Chondrocyte (in vitro differentiated cells): ENCODE measurements around the gene SMPD2. TPM values are rescaled to one million over a fixed set of nuclear protein-coding genes. Genes with fewer than 3 reads are reported as not detected.
A peak's percentile ranks its signal among the peaks of the same experiment; 100 is the strongest.

ENCODE experiments used
- DNase-seq: peaks from one replicate; pipeline ENCODE4 v3.0.0; 2021; ENCODE audit warnings: mixed read lengths, low spot score
- H3K27ac Mint-ChIP-seq: one replicate; pipeline ENCODE4 v1.8.0; 2021; ENCODE audit warnings: mild to moderate bottlenecking, moderate library complexity, mixed read lengths; ENCODE audit not compliant: unreplicated experiment
- H3K27me3 Mint-ChIP-seq: 2 replicates; pipeline ENCODE4 v1.8.0; 2021; ENCODE audit warnings: low read depth, mixed read lengths
- H3K36me3 Mint-ChIP-seq: 2 replicates; pipeline ENCODE4 v1.8.0; 2021; ENCODE audit warnings: low read depth, mixed read lengths
- H3K4me1 Mint-ChIP-seq: 2 replicates; pipeline ENCODE4 v1.8.0; 2021; ENCODE audit warnings: low read depth, mild to moderate bottlenecking, mixed read lengths
- H3K4me3 Mint-ChIP-seq: one replicate; pipeline ENCODE4 v1.8.0; 2021; ENCODE audit warnings: mild to moderate bottlenecking, moderate library complexity, mixed read lengths; ENCODE audit not compliant: unreplicated experiment
- H3K9me3 Mint-ChIP-seq: 2 replicates; pipeline ENCODE4 v1.8.0; 2021; ENCODE audit warnings: low read depth, mixed read lengths
- total RNA-seq: library from RNA; stranded (reverse); gene quantifications from 3 replicates; pipeline ENCODE4 v1.2.1, GENCODE V29; 2021
- TF ChIP-seq, protein P1 (sequence below): fragments of 200-600 bp; sonication (generic); IDR thresholded peaks from 2 replicates; pipeline ENCODE4 v1.5.0; 2021; ENCODE audit warnings: antibody characterized with exemption, mild to moderate bottlenecking, moderate library complexity

The SMPD2 gene
- total RNA-seq, 1 donor from 2014 or later: 5.6 TPM

DNA sequence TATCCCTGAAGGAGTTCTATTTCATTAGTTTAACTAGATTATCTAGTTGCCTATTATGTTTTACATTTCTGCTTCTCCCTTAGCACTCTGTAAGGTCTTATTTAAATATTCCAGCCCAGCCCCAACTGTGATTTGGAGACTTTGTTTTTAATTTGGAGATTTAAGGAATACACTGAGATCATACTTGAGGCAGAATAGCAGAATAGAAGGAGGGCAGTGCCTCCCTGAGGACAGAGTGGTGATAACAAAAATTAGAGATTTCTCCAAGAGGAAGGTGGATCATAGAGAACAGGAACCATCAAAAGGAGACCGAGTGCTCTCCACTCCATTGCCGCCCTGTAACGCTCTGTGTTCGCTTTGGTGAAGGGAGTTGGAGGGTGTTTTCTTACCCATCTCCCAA, 43.5 kb upstream of the SMPD2 start:
- Mint-ChIP-seq H3K27ac (no peak overlapping the region), H3K9me3 (no peaks in the 10 kb centered on the region), H3K27me3 (peaks cover 2% of the 10 kb centered on the region), H3K4me1 (no peaks in the 10 kb centered on the region), H3K4me3 (no peak overlapping the region), H3K36me3 (peaks cover 1% of the 10 kb centered on the region)
- TF ChIP-seq, protein P1, sequence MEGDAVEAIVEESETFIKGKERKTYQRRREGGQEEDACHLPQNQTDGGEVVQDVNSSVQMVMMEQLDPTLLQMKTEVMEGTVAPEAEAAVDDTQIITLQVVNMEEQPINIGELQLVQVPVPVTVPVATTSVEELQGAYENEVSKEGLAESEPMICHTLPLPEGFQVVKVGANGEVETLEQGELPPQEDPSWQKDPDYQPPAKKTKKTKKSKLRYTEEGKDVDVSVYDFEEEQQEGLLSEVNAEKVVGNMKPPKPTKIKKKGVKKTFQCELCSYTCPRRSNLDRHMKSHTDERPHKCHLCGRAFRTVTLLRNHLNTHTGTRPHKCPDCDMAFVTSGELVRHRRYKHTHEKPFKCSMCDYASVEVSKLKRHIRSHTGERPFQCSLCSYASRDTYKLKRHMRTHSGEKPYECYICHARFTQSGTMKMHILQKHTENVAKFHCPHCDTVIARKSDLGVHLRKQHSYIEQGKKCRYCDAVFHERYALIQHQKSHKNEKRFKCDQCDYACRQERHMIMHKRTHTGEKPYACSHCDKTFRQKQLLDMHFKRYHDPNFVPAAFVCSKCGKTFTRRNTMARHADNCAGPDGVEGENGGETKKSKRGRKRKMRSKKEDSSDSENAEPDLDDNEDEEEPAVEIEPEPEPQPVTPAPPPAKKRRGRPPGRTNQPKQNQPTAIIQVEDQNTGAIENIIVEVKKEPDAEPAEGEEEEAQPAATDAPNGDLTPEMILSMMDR: peak; percentile 65
- DNase-seq: no peak

DNA sequence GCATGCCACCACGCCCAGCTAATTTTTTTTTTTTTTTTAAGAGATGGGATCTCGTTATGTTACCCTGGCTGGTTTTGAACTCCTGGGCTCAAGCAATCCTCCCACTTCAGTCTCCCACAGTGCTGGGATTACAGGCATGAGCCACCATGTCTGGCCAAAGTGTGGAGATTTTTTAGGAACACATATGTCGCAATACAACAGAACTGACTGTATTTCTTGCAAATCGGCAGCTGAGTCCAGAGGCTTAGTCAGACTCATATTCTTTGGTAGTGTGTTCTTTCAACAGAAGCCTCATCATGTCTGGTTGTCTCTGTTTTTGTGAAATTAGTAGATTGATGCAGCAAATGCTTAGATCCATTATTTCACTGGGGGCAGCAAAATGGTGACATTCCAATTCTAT, 34.3 kb upstream of the SMPD2 start:
- Mint-ChIP-seq H3K27ac (no peak overlapping the region), H3K9me3 (peaks cover 5% of the 10 kb centered on the region), H3K4me3 (no peak overlapping the region), H3K4me1 (no peaks in the 10 kb centered on the region), H3K36me3 (no peaks in the 10 kb centered on the region), H3K27me3 (no peaks in the 10 kb centered on the region)
- TF ChIP-seq, protein P1: no peak
- no peak for DNase-seq

DNA sequence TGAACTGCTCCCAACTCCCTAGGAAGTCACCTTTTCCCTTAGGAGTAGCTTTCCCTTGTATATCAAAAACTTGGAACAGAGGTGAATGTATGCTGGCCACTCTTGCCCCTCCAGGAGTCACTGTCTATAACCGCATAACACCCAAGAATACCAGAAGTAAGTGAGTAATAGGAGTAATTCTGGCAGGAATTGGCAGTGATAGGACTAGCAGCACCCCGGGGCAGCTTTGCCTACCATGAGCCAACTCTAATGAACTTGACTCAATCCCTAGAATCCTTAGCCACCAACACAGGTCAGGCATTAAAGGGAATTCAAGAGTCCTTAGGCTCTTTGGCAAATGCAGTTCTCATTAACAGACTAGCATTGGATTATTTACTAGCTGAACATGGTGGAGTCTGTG, 29.5 kb upstream of the SMPD2 start:
- Mint-ChIP-seq H3K4me3 (no peak overlapping the region), H3K27ac (no peak overlapping the region), H3K9me3 (peaks cover 20% of the 10 kb centered on the region), H3K36me3 (peaks cover 2% of the 10 kb centered on the region), H3K27me3 (no peaks in the 10 kb centered on the region), H3K4me1 (no peaks in the 10 kb centered on the region)
- DNase-seq: no peak
- TF ChIP-seq, protein P1: no peak

DNA sequence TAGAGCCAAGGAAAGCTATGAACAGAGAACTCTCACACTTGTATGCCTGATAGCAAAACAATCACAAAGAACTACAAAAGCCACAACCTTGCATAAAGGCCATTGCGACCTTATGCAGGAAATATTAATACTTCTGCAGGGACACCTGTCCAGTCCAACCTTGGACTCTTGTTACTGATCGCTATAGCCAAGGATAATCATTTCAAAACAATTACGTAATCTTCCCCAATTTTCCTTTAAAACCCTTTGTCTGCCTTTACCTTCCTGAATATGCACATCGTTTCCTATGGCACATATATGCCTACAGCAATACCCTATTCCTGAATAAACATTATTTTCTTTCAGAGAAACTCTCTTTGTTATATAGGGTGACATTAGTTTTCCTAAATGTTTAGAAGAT, 22.9 kb upstream of the SMPD2 start:
- no peak overlapping the region for H3K27ac Mint-ChIP-seq
- H3K4me3 Mint-ChIP-seq: no peak overlapping the region
- TF ChIP-seq, protein P1: no peak
- no peaks in the 10 kb centered on the region for H3K27me3 Mint-ChIP-seq
- H3K4me1 Mint-ChIP-seq: no peaks in the 10 kb centered on the region
- H3K9me3 Mint-ChIP-seq: peaks cover 10% of the 10 kb centered on the region
- DNase-seq: no peak
- H3K36me3 Mint-ChIP-seq: peaks cover 2% of the 10 kb centered on the region

DNA sequence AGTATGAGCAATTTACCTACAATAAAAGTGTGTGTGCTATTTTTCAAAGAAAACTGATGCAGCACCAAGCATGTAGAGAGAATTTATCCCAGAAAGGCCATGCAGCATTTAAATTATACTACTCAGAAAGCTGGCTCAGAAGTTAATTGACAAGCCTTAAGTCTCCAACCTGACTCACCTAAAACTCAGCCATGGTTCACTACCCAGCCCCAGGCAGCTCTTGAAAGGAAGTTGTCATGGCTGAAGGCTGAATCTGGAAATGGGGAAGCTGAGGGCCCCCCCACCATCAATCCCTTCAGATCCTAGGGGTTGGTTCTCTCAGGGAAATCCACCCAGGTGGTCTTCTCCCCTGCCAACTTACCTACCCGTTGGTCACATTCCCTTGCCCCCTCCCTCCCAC, 19.8 kb upstream of the SMPD2 start:
- no peaks in the 10 kb centered on the region for H3K9me3 Mint-ChIP-seq
- TF ChIP-seq, protein P1: no peak

More for the DNA sequence above, 19.8 kb upstream of the SMPD2 start:
- no peaks in the 10 kb centered on the region for H3K4me1 Mint-ChIP-seq
- H3K27ac Mint-ChIP-seq: no peak overlapping the region
- H3K36me3 Mint-ChIP-seq: no peaks in the 10 kb centered on the region
- H3K27me3 Mint-ChIP-seq: no peaks in the 10 kb centered on the region
- no peak for DNase-seq
- no peak overlapping the region for H3K4me3 Mint-ChIP-seq
